DND-41 (cell line): ENCODE data around the gene PPARGC1A.

ENCODE experiments used
- ATAC-seq: fragments of 200-7000 bp; cut with Tn5 transposase; 3 replicates; pipeline ENCODE4 v1.9.1; 2021; ENCODE audit warnings: low read depth; ENCODE audit not compliant: insufficient read depth
- DNase-seq: peaks from one replicate; pipeline ENCODE4 v3.0.0-alpha.2; 2020
- H2AFZ ChIP-seq: 2 replicates; pipeline ENCODE4 v1.6.0; 2012; ENCODE audit warnings: low read depth, low read length
- H3K27ac ChIP-seq: 2 replicates; pipeline ENCODE4 v1.5.1; 2012; ENCODE audit warnings: low read length, inconsistent platforms
- H3K27me3 ChIP-seq: fragments of 200-600 bp; sonication (generic); 2 replicates; pipeline ENCODE4 v1.6.0; 2012; ENCODE audit warnings: low read length, mild to moderate bottlenecking, inconsistent platforms; ENCODE audit not compliant: insufficient read depth, poor library complexity
- H3K36me3 ChIP-seq: 2 replicates; pipeline ENCODE4 v1.5.1; 2012; ENCODE audit warnings: low read length, inconsistent platforms; ENCODE audit not compliant: insufficient read depth
- H3K4me1 ChIP-seq: 2 replicates; pipeline ENCODE4 v1.5.1; 2012; ENCODE audit warnings: mild to moderate bottlenecking, low read length; ENCODE audit not compliant: insufficient read depth
- H3K4me2 ChIP-seq: 2 replicates; pipeline ENCODE4 v1.6.0; 2012; ENCODE audit warnings: mild to moderate bottlenecking, moderate library complexity, low read length, inconsistent platforms; ENCODE audit not compliant: insufficient read depth
- H3K4me3 ChIP-seq, 2 experiments: fragments of 200-600 bp in 1 of 2; shearing (Covaris generic) in 1 of 2; 2 replicates each; pipeline ENCODE4 v1.5.1; 2012 to 2016; ENCODE audit warnings: inconsistent platforms in 2 of 2, low read length in 2 of 2, mild to moderate bottlenecking in 2 of 2, low read depth in 1 of 2, moderate library complexity in 1 of 2
- H3K79me2 ChIP-seq: 2 replicates; pipeline ENCODE4 v1.6.0; 2012; ENCODE audit warnings: low read length, inconsistent platforms; ENCODE audit not compliant: insufficient read depth
- H3K9ac ChIP-seq: 2 replicates; pipeline ENCODE4 v1.6.0; 2012; ENCODE audit warnings: low read depth, mild to moderate bottlenecking, inconsistent platforms, low read length, moderate library complexity
- H3K9me3 ChIP-seq: 2 replicates; pipeline ENCODE4 v1.5.1; 2012; ENCODE audit warnings: low read length, moderate library complexity, mild to moderate bottlenecking, inconsistent platforms; ENCODE audit not compliant: insufficient read depth, severe bottlenecking
- H4K20me1 ChIP-seq: 2 replicates; pipeline ENCODE4 v1.6.0; 2012; ENCODE audit warnings: low read length; ENCODE audit not compliant: insufficient read depth
- EZH2 ChIP-seq: IDR thresholded peaks from 3 replicates; pipeline ENCODE4 v1.6.1; 2012; ENCODE audit warnings: borderline replicate concordance, low read depth, mild to moderate bottlenecking, moderate library complexity, low read length, inconsistent platforms; ENCODE audit not compliant: severe bottlenecking
- TF ChIP-seq, protein P1 (sequence below): IDR thresholded peaks from 2 replicates; pipeline ENCODE4 v1.5.1; 2012; ENCODE audit warnings: borderline replicate concordance, low read length, moderate library complexity, mild to moderate bottlenecking; ENCODE audit not compliant: poor library complexity, severe bottlenecking; ENCODE audit errors: extremely low read depth

The PPARGC1A gene

DNA sequence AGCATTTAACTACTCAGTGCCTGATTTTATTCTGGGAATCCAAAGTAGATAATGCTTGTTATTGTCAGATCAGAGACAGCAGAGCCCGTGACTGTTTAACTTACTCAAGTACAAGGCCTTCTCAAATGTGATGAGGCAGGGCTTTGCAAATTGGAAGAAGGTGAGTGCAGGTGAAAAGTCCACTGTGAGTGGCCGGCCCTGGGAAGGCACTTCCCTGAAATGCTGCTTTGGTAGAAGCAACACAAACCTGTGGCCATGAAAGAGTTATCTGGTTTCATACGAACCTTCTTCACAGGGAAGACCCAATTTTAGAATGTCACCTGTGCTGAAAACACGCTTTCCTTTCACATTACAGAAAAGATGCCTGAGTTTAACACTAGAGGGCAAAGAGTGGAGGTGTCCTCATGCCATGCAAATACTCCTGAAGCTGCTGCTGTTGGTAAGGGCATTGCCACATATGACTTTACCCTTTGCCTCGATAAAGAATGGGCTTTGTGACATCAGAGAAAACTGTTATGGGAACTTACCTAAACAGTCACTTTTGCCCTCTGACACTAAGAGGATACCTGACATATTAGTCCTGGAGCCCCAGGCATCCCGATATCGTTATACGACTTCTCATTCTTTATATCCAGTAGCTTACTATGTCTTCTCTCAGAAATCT lies 8.0 kb downstream of the PPARGC1A start:
- no peak for ATAC-seq
- H2AFZ ChIP-seq = no peak overlapping the region
- no peak overlapping the region for H3K4me3 ChIP-seq
- H3K9ac ChIP-seq = no peak overlapping the region
- no peak for DNase-seq
- H3K36me3 ChIP-seq = no peaks in the 10 kb centered on the region
- no peaks in the 10 kb centered on the region for H3K27me3 ChIP-seq
- no peak overlapping the region for H3K27ac ChIP-seq
- H3K4me1 ChIP-seq = no peaks in the 10 kb centered on the region
- H3K4me2 ChIP-seq = no peak overlapping the region
- no peak for TF ChIP-seq EZH2
- TF ChIP-seq, protein P1, sequence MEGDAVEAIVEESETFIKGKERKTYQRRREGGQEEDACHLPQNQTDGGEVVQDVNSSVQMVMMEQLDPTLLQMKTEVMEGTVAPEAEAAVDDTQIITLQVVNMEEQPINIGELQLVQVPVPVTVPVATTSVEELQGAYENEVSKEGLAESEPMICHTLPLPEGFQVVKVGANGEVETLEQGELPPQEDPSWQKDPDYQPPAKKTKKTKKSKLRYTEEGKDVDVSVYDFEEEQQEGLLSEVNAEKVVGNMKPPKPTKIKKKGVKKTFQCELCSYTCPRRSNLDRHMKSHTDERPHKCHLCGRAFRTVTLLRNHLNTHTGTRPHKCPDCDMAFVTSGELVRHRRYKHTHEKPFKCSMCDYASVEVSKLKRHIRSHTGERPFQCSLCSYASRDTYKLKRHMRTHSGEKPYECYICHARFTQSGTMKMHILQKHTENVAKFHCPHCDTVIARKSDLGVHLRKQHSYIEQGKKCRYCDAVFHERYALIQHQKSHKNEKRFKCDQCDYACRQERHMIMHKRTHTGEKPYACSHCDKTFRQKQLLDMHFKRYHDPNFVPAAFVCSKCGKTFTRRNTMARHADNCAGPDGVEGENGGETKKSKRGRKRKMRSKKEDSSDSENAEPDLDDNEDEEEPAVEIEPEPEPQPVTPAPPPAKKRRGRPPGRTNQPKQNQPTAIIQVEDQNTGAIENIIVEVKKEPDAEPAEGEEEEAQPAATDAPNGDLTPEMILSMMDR = no peak
- no peaks in the 10 kb centered on the region for H3K79me2 ChIP-seq
- H3K9me3 ChIP-seq = no peaks in the 10 kb centered on the region
- H4K20me1 ChIP-seq = no peaks in the 10 kb centered on the region

DNA sequence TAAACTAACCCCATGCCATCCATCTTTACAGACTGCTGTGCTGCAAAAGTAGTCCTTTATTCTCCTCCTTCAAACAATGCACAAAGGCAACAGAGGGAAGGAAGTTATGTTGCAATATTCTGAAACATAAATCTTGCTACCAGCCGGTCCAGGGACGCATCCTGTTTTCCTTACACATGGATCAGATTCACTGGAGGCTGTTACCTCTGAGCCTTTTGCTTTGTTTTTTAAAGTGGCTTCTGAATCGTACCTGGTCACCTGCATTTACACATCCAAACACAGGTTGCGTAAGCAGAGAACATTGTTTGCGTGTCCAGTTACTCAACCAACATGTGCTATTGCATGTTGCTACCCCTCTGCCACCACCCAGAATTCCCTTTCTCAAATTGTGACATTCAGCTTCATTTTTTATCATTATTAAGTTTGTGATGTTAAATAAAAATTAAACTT lies 8.8 kb downstream of the PPARGC1A start:
- no peaks in the 10 kb centered on the region for H3K4me1 ChIP-seq
- no peak overlapping the region for H3K27ac ChIP-seq
- H2AFZ ChIP-seq = no peak overlapping the region
- no peaks in the 10 kb centered on the region for H3K9me3 ChIP-seq
- H4K20me1 ChIP-seq = no peaks in the 10 kb centered on the region
- no peak overlapping the region for H3K9ac ChIP-seq
- H3K4me2 ChIP-seq = no peak overlapping the region
- H3K4me3 ChIP-seq = no peak overlapping the region
- ATAC-seq (no peak), DNase-seq (no peak)
- no peaks in the 10 kb centered on the region for H3K36me3 ChIP-seq
- no peak for TF ChIP-seq EZH2
- TF ChIP-seq, protein P1 = no peak
- no peaks in the 10 kb centered on the region for H3K27me3 ChIP-seq
- no peaks in the 10 kb centered on the region for H3K79me2 ChIP-seq

DNA sequence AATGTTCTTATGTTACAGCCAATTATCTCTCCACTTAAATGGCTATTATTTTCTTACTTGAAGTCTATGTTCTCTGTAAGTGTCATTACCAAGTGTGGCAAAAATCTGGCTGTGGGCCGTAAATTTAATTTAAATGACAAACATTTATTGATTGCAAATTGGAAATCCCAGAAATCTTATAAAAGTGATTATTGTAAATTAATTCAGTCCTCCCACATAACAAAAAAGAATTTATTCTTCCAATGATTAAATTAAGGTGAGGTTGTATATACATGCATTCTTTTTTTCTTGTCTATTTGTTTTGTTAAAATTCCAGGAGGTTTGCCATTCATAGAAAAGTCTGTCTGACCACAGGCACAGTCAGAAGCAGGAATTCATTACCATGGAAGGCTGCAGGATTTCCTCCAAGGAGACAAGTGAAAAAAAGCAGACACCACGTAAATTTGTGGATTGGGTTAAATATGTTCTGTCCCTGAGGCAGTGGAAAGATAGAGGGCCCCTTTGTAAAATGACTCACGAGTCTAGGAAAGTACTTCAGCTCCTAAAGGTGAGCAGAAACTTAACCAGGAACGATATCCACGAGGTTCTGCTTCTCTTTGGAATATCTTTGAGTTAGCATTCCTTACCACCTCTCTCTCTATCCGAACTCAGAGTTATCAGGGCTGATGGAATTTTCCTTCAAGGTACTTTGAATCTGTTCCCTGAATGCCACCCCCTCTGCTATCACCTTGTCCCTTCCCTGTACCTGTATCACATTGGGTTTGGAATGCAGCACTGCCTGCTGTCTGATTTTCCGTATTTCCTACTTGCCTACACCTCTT lies 10.7 kb downstream of the PPARGC1A start:
- ATAC-seq (no peak), DNase-seq (no peak)
- Histone ChIP-seq H3K27ac (no peak overlapping the region), H3K4me2 (no peak overlapping the region), H3K4me1 (no peaks in the 10 kb centered on the region), H2AFZ (no peak overlapping the region), H3K36me3 (no peaks in the 10 kb centered on the region), H3K79me2 (no peaks in the 10 kb centered on the region), H3K4me3 (no peak overlapping the region), H4K20me1 (no peaks in the 10 kb centered on the region), H3K9ac (no peak overlapping the region), H3K9me3 (no peaks in the 10 kb centered on the region), H3K27me3 (no peaks in the 10 kb centered on the region)
- no peak for TF ChIP-seq EZH2
- TF ChIP-seq, protein P1 = no peak
